ENCODE results near the gene WWC2.

WWC2 gene

GRCh38 chr4:183098723-183099536 lies at the start of gene WWC2:
TSS of gene WWC2 (plus strand) at chr4:183099257. CDS start at chr4:183099492, 235 bp downstream.
- no peak for DNase-seq (ENCODE audit: low read depth, low spot score)

- no peak for DNase-seq (ENCODE audit: low read depth, low spot score)
Measured at GRCh38 chr4:183053681-183054080, 45.4 kb upstream of the WWC2 start.

- DNase-seq (ENCODE audit: low read depth, low spot score), result no peak
Measured at GRCh38 chr4:183057255-183057654, 41.8 kb upstream of the WWC2 start.

GRCh38 chr4:183059797-183060196 lies 39.3 kb upstream of the WWC2 start:
- DNase-seq (ENCODE audit: low read depth, low spot score), result no peak

- DNase-seq (ENCODE audit: low read depth, low spot score), result no peak
Measured at GRCh38 chr4:183068502-183068901, 30.6 kb upstream of the WWC2 start.

- DNase-seq (ENCODE audit: low read depth, low spot score), result no peak
Measured at GRCh38 chr4:183071222-183071621, 27.8 kb upstream of the WWC2 start.

GRCh38 chr4:183072176-183072575 lies 26.9 kb upstream of the WWC2 start:
- no peak for DNase-seq (ENCODE audit: low read depth, low spot score)

GRCh38 chr4:183073838-183074145 lies 25.3 kb upstream of the WWC2 start:
- DNase-seq (ENCODE audit: low read depth, low spot score), result no peak

- no peak for DNase-seq (ENCODE audit: low read depth, low spot score)
Measured at GRCh38 chr4:183074288-183074990, 24.6 kb upstream of the WWC2 start.

GRCh38 chr4:183078634-183079033 lies 20.4 kb upstream of the WWC2 start:
- DNase-seq (ENCODE audit: low read depth, low spot score), result no peak

- DNase-seq (ENCODE audit: low read depth, low spot score), result no peak
Measured at GRCh38 chr4:183080372-183081115, 18.5 kb upstream of the WWC2 start.

- DNase-seq (ENCODE audit: low read depth, low spot score), result no peak
Measured at GRCh38 chr4:183081116-183081469, 18.0 kb upstream of the WWC2 start.

- DNase-seq (ENCODE audit: low read depth, low spot score), result no peak
Measured at GRCh38 chr4:183082053-183082452, 17.0 kb upstream of the WWC2 start.

- no peak for DNase-seq (ENCODE audit: low read depth, low spot score)
Measured at GRCh38 chr4:183094393-183095198, 4.5 kb upstream of the WWC2 start.

GRCh38 chr4:183095199-183095512 lies 3.9 kb upstream of the WWC2 start:
- no peak for DNase-seq (ENCODE audit: low read depth, low spot score)

GRCh38 chr4:183096276-183096965 lies 2.6 kb upstream of the WWC2 start:
- no peak for DNase-seq (ENCODE audit: low read depth, low spot score)

GRCh38 chr4:183097231-183098018 lies 1.6 kb upstream of the WWC2 start:
- DNase-seq (ENCODE audit: low read depth, low spot score), result no peak

- no peak for DNase-seq (ENCODE audit: low read depth, low spot score)
Measured at GRCh38 chr4:183098019-183098722, 886 bp upstream of the WWC2 start.

GRCh38 chr4:183099537-183100297 lies 660 bp downstream of the WWC2 start:
- DNase-seq (ENCODE audit: low read depth, low spot score), result no peak
